ENCODE results near the gene SPATA24. TPM values are rescaled to one million over a fixed set of nuclear protein-coding genes. Genes with fewer than 3 reads are reported as not detected.

SPATA24 gene
- total RNA-seq, 4 donors from 2014 or later, result 1.5 to 13.5 (median 6.3) TPM

GRCh38 chr5:139416651-139417050, 12.8 kb upstream of the SPATA24 start:
- WGBS, 2 donors (ENCODE audit: low coverage in 1 of 2), result 33% methylated on average over 8 of the region's 9 CpGs; no CpG with 5 or more reads in 1 of the 2 donors

GRCh38 chr5:139415869-139416268, 12.0 kb upstream of the SPATA24 start:
- no peaks in the 10 kb centered on the region for H3K9me3 ChIP-seq

More at GRCh38 chr5:139416651-139417050, 12.8 kb upstream of the SPATA24 start:
- Histone ChIP-seq H3K27me3 (no peaks in the 10 kb centered on the region), H3K9me3 (no peaks in the 10 kb centered on the region), H3K36me3 (peaks cover 0 to 44% of the 10 kb centered on the region in 2 donors), H3K27ac (peak overlapping the region; percentile 3 to 82 (median 78)), H3K4me3 (no peak overlapping the region), H3K4me1 (peaks cover 5 to 70% (median 30%) of the 10 kb centered on the region in 3 donors)
- TF ChIP-seq POLR2A (IDR thresholded peaks at IDR 0.05) (no peak), EP300 (IDR thresholded peaks at IDR 0.05) (no peak), CTCF (IDR thresholded peaks at IDR 0.05) (no peak), POLR2AphosphoS5 (IDR thresholded peaks at IDR 0.05) (no peak)
- ATAC-seq, result no peak

GRCh38 chr5:139415221-139415861, 11.5 kb upstream of the SPATA24 start:
- peak; percentile 39 for ATAC-seq
- H3K4me1 ChIP-seq, result peaks cover 5 to 70% (median 30%) of the 10 kb centered on the region in 3 donors
- no peaks in the 10 kb centered on the region for H3K9me3 ChIP-seq
- H3K27me3 ChIP-seq, result no peaks in the 10 kb centered on the region
- TF ChIP-seq CTCF (IDR thresholded peaks at IDR 0.05) (no peak), POLR2A (IDR thresholded peaks at IDR 0.05) (no peak), EP300 (IDR thresholded peaks at IDR 0.05) (no peak), POLR2AphosphoS5 (IDR thresholded peaks at IDR 0.05) (no peak)
- peaks cover 0 to 43% of the 10 kb centered on the region in 2 donors for H3K36me3 ChIP-seq
- H3K4me3 ChIP-seq, result no peak overlapping the region
- WGBS, 2 donors (ENCODE audit: low coverage in 1 of 2), result 16 to 18% methylated on average over 4 to 7 of the region's 8 CpGs
- H3K27ac ChIP-seq, result peak overlapping the region; percentile 69 to 82 (median 78)

More at GRCh38 chr5:139415869-139416268, 12.0 kb upstream of the SPATA24 start:
- Histone ChIP-seq H3K4me1 (peaks cover 5 to 70% (median 30%) of the 10 kb centered on the region in 3 donors), H3K4me3 (no peak overlapping the region), H3K36me3 (peaks cover 0 to 44% of the 10 kb centered on the region in 2 donors), H3K27ac (peak overlapping the region in 3 of 4 donors; percentile 76 to 82 (median 81)), H3K27me3 (no peaks in the 10 kb centered on the region)
- no peak for ATAC-seq
- TF ChIP-seq POLR2A (IDR thresholded peaks at IDR 0.05), result no peak
- TF ChIP-seq EP300 (IDR thresholded peaks at IDR 0.05), result no peak
- TF ChIP-seq CTCF (IDR thresholded peaks at IDR 0.05), result no peak
- no peak for TF ChIP-seq POLR2AphosphoS5 (IDR thresholded peaks at IDR 0.05)

- no peak overlapping the region for H3K4me3 ChIP-seq
- no peaks in the 10 kb centered on the region for H3K9me3 ChIP-seq
- TF ChIP-seq CTCF (IDR thresholded peaks at IDR 0.05) (no peak), POLR2AphosphoS5 (IDR thresholded peaks at IDR 0.05) (no peak), EP300 (IDR thresholded peaks at IDR 0.05) (no peak), POLR2A (IDR thresholded peaks at IDR 0.05) (no peak)
- 31 to 48% methylated on average over 3 to 9 of the region's 9 CpGs for WGBS, 2 donors (ENCODE audit: low coverage in 1 of 2)
- peaks cover 0 to 36% of the 10 kb centered on the region in 2 donors for H3K36me3 ChIP-seq
- peak overlapping the region; percentile 69 to 82 (median 78) for H3K27ac ChIP-seq
- H3K4me1 ChIP-seq, result peaks cover 5 to 64% (median 30%) of the 10 kb centered on the region in 3 donors
- no peaks in the 10 kb centered on the region for H3K27me3 ChIP-seq
- no peak for ATAC-seq
Measured at GRCh38 chr5:139414581-139415130, 10.8 kb upstream of the SPATA24 start.
